ENCODE measurements around the gene CDH20. TPM values are rescaled to one million over a fixed set of nuclear protein-coding genes. Genes with fewer than 3 reads are reported as not detected.

Gene CDH20
- total and polyA plus RNA-seq, 2 of the 13 experiments (the other 11 are each of a cell fraction or from before 2014, with no cell fraction given) = not detected

GRCh38 chr18:61329398-61329797, 3.8 kb upstream of the CDH20 start (continued):
- no peak for TF ChIP-seq ARID4A (CRISPR knock-in tag; IDR thresholded peaks at IDR 0.05; ENCODE audit: borderline replicate concordance)
- no peak for TF ChIP-seq ZNF407 (CRISPR knock-in tag; IDR thresholded peaks at IDR 0.05; ENCODE audit: not compliant biosample characterization)
- TF ChIP-seq ZSCAN12 (CRISPR knock-in tag; IDR thresholded peaks at IDR 0.05) = no peak
- TF ChIP-seq KAT8 (CRISPR knock-in tag; IDR thresholded peaks at IDR 0.05) = no peak
- no peak for TF ChIP-seq GTF2F1 (IDR thresholded peaks at IDR 0.05; ENCODE audit: low read length)
- TF ChIP-seq JUNB (CRISPR knock-in tag; IDR thresholded peaks at IDR 0.05; ENCODE audit: borderline replicate concordance) = no peak
- TF ChIP-seq KLF6 (CRISPR knock-in tag; IDR thresholded peaks at IDR 0.05) = no peak
